NCI-H146 treated with DMSO at 0.1 percent for 48 hours (cell line): Measurements from ENCODE around the gene OSBP2.
A peak's percentile ranks its signal among the peaks of the same experiment; 100 is the strongest.

ENCODE experiments used
- DNase-seq: peaks from one replicate; lab custom pipeline; 2025; ENCODE audit not compliant: unreplicated experiment; lab: John Stamatoyannopoulos, UW

Gene OSBP2

GRCh38 chr22:30804626-30805025 lies 110.0 kb downstream of the OSBP2 start:
- DNase-seq, result no peak

GRCh38 chr22:30806391-30806861 lies 111.8 kb downstream of the OSBP2 start:
- DNase-seq, result peak; percentile 4

GRCh38 chr22:30809086-30809485 lies 114.4 kb downstream of the OSBP2 start:
- no peak for DNase-seq

GRCh38 chr22:30810105-30810504 lies 115.4 kb downstream of the OSBP2 start:
- DNase-seq, result no peak

GRCh38 chr22:30813936-30814335 lies 119.3 kb downstream of the OSBP2 start:
- no peak for DNase-seq

GRCh38 chr22:30816413-30816812 lies 121.7 kb downstream of the OSBP2 start:
- DNase-seq, result no peak

GRCh38 chr22:30821381-30821780 lies 126.7 kb downstream of the OSBP2 start:
- no peak for DNase-seq

GRCh38 chr22:30821863-30822215 lies 127.2 kb downstream of the OSBP2 start:
- DNase-seq, result peak; percentile 5

- DNase-seq, result no peak
Observed at GRCh38 chr22:30822216-30823014, 127.7 kb downstream of the OSBP2 start.

GRCh38 chr22:30823015-30823370 lies 128.3 kb downstream of the OSBP2 start:
- no peak for DNase-seq

GRCh38 chr22:30824096-30824495 lies 129.4 kb downstream of the OSBP2 start:
- DNase-seq, result no peak

GRCh38 chr22:30824711-30825110 lies 130.0 kb downstream of the OSBP2 start:
- DNase-seq, result no peak

- no peak for DNase-seq
Observed at GRCh38 chr22:30825711-30826505, 131.2 kb downstream of the OSBP2 start.

- DNase-seq, result no peak
Observed at GRCh38 chr22:30826670-30827355, 132.1 kb downstream of the OSBP2 start.

GRCh38 chr22:30827646-30828045 lies 133.0 kb downstream of the OSBP2 start:
- DNase-seq, result no peak

GRCh38 chr22:30828187-30829155 lies 133.8 kb downstream of the OSBP2 start:
- no peak for DNase-seq

GRCh38 chr22:30829901-30830550 lies 135.4 kb downstream of the OSBP2 start:
- DNase-seq, result no peak

- no peak for DNase-seq
Observed at GRCh38 chr22:30830907-30831306, 136.2 kb downstream of the OSBP2 start.

GRCh38 chr22:30832407-30832987 lies 137.8 kb downstream of the OSBP2 start:
- DNase-seq, result no peak

GRCh38 chr22:30833322-30833721 lies 138.6 kb downstream of the OSBP2 start:
- DNase-seq, result no peak
